ENCODE data around the gene OR6P1.

OR6P1 gene

GRCh38 chr1:158570480-158570879 is at the start of gene OR6P1:
Gene OR6P1, minus strand, starts transcription at chr1:158570580. Its CDS starts 6,976 bp downstream, at chr1:158563604.
- DNase-seq (ENCODE audit: low read depth): no peak

DNA sequence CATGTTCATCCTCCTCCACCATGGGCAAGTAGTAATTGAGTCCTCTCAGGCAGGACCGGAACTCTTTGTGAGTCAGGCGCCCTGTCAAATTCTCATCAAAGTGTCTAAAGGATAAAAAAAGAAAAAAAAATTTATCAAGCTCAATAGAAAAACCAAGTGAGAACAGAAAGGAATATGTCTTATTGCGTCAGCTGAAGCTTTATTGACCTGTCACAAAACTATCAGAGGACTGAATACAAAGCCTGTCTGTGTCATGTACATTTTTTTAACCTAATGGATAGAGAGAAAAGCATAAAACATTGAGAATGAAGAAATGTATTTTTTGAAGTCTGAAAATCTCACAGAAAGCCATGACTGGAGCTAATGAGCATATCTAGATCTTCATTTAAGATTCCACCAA is 43.4 kb upstream of the OR6P1 start:
- no peak for DNase-seq (ENCODE audit: low read depth)

DNA sequence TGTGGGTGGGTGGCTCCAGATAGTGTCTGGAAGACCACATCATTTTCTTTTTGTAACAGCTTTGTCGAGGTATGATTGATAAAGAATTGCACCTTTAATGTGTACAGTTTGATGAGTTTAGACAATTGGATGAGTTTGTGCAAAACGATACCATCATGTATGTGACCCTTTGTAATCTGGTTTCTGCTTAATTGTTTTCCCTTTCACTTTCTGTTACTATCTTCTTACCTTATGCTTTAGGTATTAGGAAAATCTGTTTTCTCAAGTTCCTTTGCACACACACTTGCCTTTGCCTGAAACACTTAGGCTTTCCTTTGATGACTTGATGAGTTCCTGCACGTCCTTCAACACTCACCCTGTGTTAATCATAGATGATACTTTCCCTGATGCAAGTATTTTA is 41.5 kb upstream of the OR6P1 start:
- no peak for DNase-seq (ENCODE audit: low read depth)

GRCh38 chr1:158607296-158607695 is 36.9 kb upstream of the OR6P1 start:
- DNase-seq (ENCODE audit: low read depth): no peak

DNA sequence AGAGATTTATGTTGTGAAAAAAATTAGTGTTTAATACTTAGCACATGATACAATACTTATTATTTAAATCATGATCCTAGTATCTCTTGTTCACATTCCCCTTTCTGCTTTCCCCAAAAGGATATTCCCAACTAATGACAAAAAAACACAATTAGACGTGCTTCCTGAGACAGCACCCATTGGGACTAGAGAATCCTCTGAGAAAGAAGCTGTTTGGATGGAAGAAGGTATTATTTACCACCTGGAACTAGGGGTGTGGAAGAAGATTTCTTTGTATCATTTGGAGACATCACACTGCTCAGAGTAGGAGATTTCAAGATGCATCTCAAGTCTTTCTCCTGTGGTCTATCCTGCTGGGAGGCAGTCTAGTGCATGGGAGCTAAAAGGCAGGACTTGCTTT is 34.6 kb upstream of the OR6P1 start, which contains the start of gene OR10Z1:
Gene OR10Z1, plus strand, starts transcription at position 301 of the 400 bp plus-strand sequence. CDS start 1,171 bp downstream, outside the sequence.
- DNase-seq (ENCODE audit: low read depth): no peak

- no peak for DNase-seq (ENCODE audit: low read depth)
Measured at GRCh38 chr1:158600735-158601134, 30.4 kb upstream of the OR6P1 start.

DNA sequence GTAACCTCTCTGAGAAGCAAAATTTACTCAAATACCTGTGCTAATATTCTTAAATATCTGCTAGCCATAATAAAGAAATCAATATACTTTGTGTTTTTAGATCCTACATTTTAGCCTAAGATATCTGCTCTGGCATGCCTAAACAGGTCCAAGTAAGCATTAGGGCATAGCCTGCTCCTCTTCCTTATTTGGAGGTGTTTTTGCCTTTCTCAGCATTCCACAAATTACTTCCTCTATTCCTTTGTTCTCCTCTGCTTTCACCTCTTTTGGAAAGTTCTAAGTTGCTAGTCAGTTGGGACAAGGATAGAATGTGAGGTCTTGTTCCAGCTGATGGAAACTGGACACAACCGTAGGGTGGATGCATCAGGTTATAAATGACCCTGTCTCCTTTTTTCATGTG is 16.6 kb upstream of the OR6P1 start:
- no peak for DNase-seq (ENCODE audit: low read depth)

GRCh38 chr1:158583962-158584361 is 13.6 kb upstream of the OR6P1 start:
- no peak for DNase-seq (ENCODE audit: low read depth)

- no peak for DNase-seq (ENCODE audit: low read depth)
Measured at GRCh38 chr1:158579733-158580132, 9.4 kb upstream of the OR6P1 start, which contains the start of gene OR10X1. Gene OR10X1, minus strand, starts transcription at chr1:158579899. Its CDS starts 0 bp downstream, at chr1:158579899.

- DNase-seq (ENCODE audit: low read depth): no peak
Measured at GRCh38 chr1:158577561-158577960, 7.2 kb upstream of the OR6P1 start.

DNA sequence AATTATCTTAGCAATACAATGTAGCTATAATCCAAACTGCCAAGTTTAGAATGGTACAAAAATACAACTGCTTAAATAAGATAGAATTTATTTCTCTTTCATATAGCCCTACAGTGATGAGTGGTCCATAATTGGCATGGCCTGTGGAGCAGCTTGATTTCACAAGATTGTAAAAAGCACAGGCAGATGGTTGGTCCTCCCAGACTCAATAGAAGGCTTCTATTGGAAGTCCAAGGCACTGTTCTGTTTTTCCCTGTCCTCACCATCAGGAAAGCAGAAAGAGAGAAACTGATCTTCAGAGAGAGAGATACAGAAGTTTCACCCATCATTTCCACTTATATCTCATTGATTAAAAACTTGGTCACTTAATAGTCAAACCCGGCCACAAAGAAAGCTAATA is 1.8 kb upstream of the OR6P1 start:
- DNase-seq (ENCODE audit: low read depth): no peak

DNA sequence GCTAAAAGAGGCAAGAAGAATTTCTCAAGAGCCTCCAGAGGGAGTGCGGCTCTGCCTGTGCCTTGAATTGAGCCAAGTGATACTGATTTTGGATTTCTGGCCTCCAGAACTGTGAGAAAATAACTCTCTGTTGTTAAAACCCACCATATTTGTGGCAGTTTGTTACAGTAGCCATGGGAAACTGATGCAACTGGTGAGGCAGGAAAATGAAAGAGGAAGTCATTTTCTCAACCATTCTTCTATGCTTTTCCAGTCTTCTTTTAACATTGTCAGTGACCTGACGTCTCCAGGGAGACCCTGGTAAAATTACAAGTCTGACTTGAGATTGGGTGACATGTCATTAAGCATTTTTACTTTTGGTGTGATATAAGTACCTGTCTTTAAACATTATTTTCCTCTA is 5.8 kb downstream of the OR6P1 start:
- DNase-seq (ENCODE audit: low read depth): no peak

DNA sequence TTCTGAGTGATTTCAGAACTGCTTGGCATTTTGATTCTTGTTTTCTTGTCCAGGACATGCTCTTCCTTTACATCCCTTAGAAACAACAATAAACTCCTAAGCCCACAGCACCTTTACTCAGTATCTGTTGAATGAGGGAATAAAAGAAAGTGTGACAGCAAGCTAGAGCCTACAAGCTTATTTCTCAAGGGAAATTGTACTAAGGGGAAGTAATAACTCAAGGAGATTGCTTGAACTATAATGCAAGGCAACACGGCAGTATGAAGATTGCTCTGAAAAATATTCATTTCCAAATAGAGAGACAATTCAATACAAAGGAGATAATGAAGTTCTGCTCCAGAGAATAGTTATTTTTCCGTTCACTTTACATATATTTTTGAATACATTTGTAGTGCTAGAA is 6.5 kb downstream of the OR6P1 start:
- DNase-seq (ENCODE audit: low read depth): no peak

GRCh38 chr1:158559696-158560095 is 10.7 kb downstream of the OR6P1 start:
- no peak for DNase-seq (ENCODE audit: low read depth)

- DNase-seq (ENCODE audit: low read depth): no peak
Measured at GRCh38 chr1:158554352-158554751, 16.0 kb downstream of the OR6P1 start, which contains the start of gene OR6Y1. Gene OR6Y1, minus strand, starts transcription at chr1:158554405. Its CDS starts 6,300 bp downstream, at chr1:158548105.

- DNase-seq (ENCODE audit: low read depth): no peak
Measured at GRCh38 chr1:158552296-158552695, 18.1 kb downstream of the OR6P1 start.

GRCh38 chr1:158547533-158547932 is 22.8 kb downstream of the OR6P1 start:
- no peak for DNase-seq (ENCODE audit: low read depth)

DNA sequence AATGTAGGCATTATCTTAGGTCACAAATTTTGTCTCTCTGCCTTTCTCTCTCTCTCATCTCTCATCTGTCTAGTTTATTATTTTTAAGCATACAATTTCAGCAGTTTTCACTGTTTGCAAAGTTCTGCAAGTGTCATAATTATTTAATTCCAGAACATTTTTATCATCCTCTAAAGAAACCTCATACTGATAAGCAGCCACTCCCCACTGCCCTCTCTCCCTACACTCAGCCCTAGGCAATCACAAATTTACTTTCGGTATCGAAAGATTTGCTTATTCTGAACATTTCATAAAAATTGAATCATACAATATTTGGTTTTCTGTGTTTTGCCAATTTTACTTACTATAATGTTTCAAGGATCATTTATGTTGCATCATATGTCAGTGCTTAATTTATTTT is 32.8 kb downstream of the OR6P1 start:
- DNase-seq (ENCODE audit: low read depth): no peak

GRCh38 chr1:158534496-158534895 is 35.9 kb downstream of the OR6P1 start:
- DNase-seq (ENCODE audit: low read depth): no peak

DNA sequence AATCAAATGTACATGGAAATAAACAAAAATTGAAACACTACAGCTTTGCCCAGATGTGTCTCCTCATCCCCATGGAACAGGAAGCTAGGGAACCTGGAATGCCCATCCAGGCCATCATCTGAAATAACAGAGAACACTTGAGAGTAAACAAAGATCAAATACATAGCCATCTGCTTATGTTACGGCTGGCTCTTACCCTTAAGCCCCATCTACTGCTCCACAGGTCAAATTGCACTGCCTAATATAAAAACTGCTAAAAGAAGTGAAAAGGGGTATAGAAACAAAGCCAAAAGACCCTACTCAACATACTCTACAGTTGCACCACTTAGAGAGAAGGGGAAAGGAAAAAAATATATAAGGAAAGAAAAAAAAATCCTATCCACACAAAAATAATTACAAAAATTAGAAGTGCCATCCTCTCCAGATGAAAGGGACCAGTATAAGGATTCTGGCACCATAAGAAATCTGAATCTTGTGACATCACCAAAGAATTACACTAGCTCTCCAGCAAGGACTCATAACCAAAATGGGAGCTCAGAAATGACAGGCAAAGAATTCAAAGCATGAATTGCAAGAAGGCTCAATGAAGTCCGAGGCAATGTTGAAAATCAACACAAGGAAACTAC is 43.1 kb downstream of the OR6P1 start:
- DNase-seq (ENCODE audit: low read depth): no peak

DNA sequence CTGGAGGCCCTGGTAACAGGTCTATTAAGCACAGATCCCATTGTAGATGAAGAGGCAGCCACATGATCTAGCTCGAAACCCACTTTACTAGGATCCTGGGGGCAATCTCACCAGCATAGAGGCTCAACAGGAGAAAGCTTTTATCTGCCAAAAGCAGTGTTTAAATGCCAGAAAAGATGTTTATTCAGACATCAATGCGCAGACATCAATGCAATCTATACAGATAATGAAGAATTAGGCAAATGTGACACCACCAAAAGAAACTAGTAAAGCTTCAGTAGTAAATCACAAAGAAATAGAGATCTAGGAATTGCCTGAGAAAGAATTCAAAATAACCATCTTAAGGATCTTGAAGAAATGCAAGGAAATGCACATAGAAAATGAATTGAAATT is 48.7 kb downstream of the OR6P1 start:
- no peak for DNase-seq (ENCODE audit: low read depth)

DNA sequence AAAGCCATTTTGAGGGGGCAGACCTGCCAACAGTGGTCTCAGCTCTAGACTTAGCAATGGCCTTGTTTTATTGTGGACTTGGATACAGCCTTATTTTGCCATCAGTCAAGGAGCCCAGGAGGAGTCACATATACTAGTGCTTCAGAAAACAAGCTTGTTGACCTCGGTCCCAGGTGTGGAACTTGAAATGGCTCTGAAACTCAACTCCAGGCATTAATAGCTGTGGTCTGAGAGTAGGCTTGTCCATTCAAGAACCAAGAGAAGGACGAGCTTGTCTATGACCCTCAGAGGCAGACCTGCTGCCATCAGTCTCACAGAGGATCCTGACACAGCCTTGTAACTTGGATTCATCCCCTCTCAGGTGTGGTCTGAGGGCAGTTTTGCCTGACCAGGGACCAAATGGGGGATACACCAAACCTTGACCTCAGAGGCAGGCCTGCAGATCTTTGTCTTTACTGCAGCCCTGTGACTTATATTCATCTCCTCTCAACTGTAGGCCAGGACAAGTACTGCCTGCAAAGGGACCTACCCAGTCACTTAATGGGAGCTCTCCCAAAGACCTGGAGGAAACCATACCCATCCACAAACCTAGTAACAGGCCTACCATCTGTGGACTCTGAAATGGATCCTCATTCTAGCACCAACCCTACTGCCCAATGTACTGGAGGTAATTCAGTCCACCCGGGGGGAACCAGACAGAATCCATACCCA is 49.3 kb downstream of the OR6P1 start:
- no peak for DNase-seq (ENCODE audit: low read depth)

DNA sequence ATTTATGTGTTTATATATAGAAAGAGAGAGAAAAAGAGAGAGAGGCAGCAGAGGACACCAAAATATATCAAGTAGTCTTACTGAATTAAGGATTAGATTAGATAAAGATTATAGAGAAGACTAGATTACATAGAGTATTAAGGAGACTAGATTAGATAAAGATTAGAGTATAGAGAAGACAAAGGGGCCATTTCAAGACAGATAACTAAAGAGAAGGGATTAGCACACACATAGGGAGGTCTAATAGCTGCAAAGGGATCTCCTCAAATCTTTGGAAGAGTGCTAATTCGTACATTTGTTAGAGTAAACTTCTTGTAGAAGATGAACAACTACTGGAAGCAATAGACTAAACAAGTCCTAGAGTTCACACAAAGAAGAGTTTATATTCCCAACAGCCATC is 50.4 kb downstream of the OR6P1 start:
- no peak for DNase-seq (ENCODE audit: low read depth)

DNA sequence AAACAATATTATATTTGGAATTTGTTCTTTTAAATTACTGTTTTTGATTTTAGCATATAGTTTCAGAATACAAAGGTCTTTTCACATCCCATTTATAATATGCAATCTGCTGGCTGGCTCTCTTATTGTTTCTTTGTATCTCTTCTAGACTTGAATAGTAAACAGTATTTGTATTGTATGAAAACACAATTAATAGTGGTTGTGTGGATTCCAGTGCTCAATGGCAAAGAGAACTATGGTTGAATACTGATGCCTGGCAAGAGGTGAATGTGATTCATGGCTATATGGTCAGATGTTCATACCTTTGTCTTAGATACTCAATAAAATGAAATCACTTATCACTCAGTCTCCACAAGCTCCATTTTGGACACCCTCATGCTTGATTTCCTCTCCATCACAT is 53.4 kb downstream of the OR6P1 start:
- DNase-seq (ENCODE audit: low read depth): no peak

All from activated gamma-delta T cell treated with anti-CD3 and anti-CD28 coated beads, Interleukin-2, amount 50 U/mL, for 16 hours (primary cell).